HG03039 (cell line): ENCODE results near the gene BPI.
"Not testable (repeated sequence)": the region's sequence is repeated elsewhere in the genome, so short reads cannot be mapped to it uniquely, and the experiment has no call there.

Experiments used
- ATAC-seq: cut with Tn5 transposase; IDR thresholded peaks from one replicate; pipeline ENCODE4 v1.9.1; 2021; ENCODE audit warnings: mild to moderate bottlenecking, moderate library complexity; ENCODE audit not compliant: unreplicated experiment

The BPI gene

DNA sequence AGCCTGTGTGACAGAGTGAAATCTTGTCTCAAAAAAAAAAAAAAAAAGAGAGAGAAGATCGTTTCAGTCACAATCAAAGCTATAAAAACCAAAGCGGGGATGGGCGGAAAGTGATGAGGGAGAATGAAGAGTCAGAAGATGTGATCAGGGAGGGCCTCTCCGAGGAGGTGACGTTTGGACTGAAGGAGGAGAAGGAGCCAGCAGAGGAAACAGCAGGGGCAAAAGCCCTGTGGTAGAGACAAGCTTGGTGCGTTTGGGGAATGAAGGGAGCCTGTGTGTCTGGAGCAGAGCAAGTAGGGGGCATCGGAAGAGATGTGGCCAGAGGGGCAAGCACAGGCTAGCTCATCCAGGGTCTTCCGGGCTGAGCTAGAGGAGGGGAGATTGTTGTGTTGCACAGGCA lies 27.9 kb downstream of the BPI start:
- ATAC-seq = no peak

DNA sequence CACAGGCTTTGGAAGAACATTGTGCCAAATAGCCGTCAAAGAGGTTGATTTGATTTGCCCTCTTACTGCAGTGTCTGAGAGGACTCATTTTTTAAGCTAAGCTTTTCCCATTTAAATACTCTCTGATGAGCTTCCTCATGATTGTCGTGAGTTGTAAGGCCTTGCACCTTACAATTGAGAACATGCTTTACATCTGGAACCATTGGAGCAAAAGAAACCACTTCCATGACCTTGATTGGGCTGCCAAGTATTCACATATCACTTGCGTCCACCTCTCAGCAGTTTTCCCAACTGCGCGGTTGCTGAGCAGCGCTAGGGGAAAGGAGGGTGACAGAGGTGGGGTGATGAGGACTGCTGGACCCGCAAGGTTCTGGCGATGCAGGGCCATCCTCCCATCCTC lies 30.1 kb downstream of the BPI start:
- ATAC-seq = no peak

DNA sequence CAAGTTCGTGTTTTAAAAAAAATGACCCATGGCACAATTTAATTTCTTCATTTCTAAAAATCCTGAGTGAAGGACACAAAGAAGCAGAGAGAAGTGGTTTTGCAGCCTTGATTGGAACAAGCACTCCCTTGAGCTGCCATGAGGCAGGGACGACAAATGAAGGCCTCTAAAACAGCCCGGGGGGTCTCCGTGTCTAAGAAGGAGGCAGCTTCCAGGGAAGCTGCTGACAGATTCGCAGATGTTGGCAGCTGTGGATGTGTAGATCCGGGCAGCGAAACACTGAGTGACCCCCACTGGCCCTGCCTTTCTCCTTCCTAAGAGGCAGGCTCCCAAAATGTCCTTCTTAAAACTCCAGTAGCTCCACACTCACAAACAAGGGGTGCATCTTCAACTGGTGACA lies 32.8 kb downstream of the BPI start:
- no peak for ATAC-seq

DNA sequence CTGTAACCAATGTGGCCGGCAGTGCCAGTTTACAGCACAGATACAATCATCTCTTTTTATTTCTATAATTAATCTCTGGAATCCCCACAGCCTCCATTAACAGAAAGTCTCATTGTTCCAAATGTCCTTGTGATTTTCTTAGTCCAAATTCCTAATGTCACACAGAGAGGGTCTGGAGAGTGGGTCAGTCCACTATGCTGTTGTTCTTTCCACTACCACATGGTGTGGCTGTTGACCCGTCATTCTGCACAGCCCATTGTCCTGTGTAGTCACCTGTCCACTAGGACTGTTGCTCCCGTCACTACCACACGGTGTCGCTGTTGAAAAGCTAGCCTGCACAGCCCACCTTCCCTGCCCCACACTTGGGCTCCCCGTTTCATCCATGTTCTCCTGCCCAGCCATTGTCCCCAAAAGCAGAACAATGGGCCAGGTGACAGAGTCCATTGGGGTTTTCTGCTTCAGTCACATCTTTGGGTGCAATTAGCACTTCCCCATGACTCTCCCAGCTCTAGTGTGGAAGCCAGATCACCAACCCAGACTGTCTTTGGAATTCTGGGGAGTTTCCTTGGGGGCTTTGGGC lies 33.7 kb downstream of the BPI start:
- ATAC-seq = no peak

DNA sequence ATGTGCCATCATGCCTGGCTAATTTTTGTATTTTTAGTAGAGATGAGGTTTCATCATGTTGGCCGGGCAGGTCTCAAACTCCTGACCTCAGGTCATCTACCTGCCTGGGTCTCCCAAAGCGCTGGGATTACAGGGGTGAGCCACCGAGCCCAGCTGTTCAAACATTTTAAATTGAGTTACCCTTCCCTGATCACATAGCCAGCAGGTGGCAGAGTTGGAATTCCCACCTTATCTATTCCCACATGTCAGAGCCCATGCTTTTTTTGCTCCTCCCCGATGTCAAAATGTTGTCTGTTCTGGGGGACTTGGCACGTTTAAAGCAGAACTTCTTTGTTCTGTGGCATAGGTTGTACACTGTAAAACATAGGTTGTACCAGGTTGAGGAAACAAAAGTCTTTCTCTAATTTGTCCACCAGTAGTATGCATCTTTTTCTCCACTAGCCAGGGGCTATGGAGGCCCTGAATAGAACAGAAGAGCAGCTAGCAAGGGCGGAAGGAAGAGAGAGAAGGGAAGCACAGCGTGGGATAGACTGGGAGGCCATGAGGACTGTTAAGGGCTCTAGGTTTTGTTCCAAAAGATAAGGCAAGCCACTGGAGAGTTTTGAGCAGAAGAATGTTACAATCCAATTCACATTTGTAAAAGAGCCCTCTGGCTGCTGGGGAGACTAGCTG lies 35.0 kb downstream of the BPI start:
- no peak for ATAC-seq

DNA sequence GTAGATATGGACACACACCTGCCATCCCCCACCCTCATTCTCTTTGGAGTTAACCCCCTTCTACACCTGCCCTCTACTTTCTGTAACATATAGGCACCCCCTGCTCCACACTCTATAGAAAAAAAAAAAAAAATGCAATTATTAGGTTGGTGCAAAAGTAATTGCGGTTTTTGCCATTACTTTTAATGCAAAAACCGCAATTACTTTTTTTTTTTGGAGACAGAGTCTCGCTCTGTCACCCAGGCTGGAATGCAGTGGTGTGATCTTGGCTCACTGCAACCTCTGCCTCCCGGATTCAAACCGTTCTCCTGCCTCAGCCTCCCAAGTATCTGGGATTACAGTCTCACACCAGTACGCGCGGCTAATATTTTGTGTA lies 35.6 kb downstream of the BPI start:
- not testable (repeated sequence) for ATAC-seq

DNA sequence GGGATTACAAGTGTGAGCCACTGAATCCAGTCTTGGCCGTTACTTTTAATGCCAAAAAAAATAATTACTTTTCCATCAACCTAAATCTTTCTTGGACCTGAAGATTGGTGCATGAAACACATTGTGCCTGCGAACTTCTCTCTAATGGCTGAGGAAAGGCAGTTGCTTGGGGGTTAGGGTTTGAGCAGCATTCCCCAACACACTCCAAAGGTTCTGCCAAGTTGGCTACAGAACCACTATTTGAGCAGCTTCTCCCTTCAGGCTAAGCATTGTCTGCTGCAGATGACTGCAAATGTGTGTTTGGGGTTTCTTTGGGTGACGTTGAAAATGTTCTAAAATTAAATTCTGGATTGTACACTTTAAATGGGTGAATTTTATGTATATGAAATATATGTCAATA lies 36.0 kb downstream of the BPI start:
- ATAC-seq = no peak

DNA sequence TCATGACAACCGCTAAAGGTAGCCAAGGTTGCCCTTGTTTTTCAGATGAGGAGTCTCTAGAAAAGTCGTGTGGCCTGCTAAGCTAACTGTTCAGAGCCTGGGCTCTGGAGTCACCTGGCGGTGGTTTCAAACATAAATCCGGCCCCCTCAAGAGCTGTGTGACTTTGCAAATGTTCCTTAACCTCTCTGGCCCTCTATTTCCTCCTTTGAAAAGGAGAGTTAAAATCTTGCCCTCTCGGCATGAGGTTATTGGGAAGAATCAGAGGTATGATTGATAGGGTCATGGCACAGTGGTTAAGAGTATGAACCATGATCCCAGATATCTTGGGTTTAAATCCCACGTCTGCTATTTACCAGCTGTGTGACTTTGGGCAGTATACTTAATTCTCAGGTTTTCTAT lies 36.7 kb downstream of the BPI start:
- ATAC-seq = no peak

DNA sequence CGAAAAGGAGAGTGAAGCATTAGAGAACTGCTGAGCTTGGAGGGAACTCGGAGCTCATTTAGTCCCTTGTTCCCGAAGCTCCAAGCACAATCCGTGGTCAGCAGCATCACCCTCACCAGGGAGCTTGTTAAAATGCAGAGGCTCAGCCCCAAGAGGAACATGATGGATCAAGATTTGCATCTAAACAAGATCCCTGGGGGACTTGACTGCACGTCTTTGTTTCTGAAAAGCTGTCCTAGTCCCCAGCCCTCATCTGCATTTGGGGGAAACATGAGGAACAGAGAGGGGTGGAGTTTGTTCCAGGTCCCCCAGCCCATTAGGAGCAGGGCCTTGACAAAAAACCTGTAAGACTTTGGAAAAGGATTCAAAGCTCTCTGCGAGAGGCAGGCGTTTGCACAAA lies 38.3 kb downstream of the BPI start:
- ATAC-seq = no peak

DNA sequence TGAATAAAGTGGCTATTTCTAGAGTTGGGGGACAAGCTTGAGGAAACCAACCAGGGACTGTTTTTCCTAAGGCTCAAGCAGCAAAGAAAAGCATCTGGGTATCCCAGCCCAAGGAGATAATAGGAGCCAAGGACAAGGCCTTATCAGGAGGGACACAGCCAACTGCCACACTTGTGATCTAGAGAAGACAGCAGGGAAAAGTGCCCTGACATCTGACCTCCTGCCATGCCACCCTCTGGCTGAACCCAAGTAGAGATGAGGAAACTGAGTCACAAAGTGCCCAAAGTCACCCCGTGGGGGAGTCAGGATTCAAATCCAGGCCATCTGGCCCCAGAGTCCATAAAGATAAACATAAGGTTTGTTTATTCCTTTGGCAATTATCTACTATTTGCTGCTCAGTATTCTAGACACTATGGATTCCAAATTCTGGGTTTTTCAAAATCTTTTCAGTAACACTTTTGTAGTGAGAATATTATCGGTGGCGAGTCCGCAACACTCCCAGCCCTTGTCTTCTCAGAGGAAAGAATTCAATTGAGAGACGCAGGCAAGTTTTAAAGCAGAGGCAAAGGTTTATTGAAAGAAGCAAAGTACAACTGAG lies 38.9 kb downstream of the BPI start:
- ATAC-seq = no peak

DNA sequence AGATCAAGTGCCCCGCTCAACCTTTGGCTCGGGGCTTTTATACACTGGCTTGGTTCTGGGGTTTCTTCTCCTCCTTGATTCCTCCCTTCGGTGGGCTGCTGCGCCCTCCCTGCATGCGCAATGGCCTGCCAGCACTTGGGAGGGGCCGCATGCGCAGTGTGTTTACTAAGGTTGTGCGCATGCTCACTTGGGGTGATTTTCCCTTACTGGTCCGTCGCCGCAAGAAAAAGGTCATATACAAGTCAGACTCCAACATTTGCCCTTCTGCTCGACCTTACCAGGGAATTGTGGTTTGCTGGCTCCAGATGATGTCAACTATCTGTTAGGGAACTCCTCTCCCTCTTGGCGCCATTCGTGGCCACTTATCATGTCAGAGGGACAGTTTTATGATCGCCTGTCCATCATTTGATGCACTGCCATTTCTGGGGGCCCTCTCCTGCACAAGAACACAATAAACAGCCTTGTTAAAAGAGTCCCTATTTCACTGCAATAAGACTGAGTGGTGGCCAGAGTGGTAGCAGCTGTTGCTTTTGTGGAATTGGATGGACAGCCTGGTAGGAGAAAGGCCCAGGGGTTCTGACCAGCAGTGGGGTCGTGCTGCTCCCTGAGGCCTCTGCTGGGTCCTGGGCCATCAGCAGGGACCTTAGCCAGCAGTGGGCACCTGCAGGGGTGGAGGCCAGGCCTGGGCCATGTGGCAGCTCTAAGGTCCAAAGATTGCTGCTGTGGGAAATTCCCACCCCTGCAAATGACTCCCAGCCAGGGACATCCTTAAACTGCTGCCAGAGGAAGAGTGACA lies 39.6 kb downstream of the BPI start:
- ATAC-seq = no peak

DNA sequence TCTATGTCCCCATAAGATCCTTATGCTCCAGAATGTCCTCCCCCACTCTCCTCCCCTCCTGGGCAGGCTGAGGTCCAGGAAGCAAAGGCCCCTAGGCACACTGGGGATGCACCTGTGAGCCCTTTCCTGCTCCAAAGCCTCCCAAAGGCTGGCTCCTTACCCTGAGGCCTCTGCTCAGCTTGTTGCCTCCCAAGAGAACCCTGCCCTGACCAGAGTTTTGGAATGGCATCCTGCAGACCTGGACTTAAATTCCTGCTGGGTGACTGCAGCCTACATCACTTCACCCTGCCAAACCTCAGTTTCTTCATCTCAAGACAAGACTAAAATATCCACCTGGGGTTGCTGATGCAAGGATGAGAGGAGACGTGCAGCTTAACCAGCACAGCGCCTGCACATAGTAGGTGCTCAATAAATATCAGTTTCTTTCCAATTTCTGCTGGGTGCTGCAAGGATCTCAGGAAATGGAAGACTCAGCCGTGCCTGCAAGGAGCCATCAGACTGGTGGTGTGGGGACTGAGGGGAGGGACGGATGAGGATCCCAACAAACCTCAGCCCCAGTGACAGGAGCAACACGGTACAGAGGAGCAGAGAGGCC lies 40.2 kb downstream of the BPI start:
- ATAC-seq = no peak

DNA sequence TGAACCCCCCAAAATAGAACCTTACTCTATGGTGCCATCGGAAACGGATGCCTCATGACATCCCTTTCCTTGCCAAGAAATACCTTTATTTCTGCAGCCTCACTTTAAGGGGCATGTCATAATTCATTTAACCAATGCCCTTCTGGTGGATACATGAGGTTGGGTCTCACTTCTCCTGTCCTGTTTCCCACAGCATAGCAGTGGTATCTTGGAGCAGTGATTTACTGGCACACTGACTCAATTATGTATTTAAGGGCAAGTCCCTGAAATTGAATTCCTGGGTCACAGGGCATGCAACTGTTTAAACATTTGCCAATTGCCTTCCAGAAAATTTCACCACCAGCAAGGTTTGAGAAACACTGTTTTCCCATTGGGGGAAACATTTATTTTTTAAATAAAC lies 41.7 kb downstream of the BPI start:
- no peak for ATAC-seq

DNA sequence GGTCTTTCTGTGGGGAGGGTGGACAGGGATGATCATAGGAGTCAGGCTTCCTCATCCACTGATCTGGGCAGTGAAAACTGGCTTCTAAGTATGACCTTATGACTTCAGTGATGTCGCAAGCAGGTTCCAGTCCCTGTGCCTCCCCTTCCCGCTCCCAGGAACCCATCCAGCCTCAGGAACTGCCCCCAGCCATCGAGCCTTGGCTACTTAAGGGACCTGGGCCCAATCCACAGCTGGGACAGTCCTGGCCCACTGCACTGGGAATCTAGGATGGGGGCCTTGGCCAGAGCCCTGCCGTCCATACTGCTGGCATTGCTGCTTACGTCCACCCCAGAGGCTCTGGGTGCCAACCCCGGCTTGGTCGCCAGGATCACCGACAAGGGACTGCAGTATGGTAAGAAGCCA lies 42.3 kb downstream of the BPI start, which contains the start of gene LBP:
TSS of gene LBP (plus strand) at position 236 of the 405 bp plus-strand sequence. CDS start at position 271, 35 bp downstream.
- ATAC-seq = no peak

DNA sequence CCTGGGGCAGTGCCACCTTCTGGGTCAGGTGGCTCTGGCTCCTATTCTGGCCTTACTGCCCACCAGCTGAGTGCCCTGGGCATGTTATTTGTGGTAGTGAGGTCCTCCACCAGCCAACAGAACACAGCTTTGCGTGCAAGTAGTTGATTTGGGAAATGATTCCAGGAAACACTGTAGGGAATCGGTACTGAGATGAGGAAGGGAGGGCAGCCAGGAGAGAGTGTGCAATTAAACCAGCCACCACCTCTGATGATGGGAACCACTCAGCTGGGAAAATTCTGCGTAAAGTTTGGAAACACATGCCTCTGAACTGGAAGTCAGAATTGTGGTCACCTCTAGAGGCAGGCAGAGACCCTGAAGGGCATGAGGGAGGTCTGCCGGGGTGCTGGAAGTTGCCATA lies 42.8 kb downstream of the BPI start:
- ATAC-seq = no peak

DNA sequence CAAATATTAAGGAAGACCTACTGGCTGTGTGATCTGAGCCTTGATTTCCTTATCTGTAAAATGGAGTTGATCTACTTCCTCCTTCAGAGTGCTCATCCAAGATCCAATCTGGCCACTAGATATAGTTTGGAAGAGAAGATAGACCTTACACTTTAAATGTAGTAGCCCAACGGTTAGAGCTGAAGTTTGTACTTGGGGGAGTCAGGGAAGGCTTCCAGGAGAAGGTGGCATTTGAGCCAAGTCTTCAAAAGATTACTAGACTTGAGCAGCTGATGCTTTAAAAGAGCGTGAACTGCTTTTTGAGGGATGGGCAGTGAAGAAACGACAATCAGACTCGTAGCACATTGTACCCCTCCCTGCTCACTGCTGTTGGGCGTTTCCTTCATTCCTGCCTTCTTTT lies 45.9 kb downstream of the BPI start:
- no peak for ATAC-seq

DNA sequence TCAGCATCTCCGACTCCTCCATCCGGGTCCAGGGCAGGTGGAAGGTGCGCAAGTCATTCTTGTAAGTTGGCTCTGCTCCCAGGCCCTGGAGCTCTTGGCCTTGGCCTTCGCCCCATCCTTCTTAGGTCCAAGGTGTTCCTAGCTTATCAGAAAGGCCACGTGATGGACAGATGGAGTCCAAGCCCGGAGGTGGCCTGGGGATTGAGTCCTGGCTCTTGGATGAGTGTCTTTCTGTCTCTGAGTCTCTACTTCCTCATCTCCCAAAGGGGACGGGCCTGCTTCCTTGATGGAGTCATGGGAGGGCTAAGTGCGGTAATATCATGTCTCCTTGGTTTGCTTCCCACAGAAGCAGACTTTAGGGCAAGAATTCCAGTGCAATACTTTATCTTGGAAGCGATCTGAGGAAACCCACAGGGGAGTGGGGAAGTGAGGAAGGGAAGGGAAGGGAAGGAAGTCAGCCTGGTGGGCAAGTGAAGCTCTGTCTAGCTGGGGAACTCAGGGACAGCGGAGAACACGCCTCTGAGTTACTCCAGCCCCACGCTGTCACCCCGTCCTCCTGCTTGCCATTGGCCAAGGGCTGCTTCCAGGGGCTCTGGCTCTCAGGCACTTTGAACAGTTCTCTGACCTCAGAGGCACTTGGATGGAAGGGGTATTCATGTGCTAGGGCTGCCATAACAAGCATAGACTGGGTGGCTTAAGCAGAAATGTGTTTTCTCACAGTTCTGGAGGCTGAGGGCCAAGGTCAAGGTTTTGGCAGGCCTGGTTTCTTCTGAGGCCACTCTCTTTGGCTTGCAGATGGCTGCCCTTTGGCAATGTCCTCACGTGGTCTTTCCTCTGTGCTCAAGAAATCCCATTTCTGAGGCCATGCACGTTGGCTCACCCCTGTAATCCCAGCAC lies 47.2 kb downstream of the BPI start:
- no peak for ATAC-seq

DNA sequence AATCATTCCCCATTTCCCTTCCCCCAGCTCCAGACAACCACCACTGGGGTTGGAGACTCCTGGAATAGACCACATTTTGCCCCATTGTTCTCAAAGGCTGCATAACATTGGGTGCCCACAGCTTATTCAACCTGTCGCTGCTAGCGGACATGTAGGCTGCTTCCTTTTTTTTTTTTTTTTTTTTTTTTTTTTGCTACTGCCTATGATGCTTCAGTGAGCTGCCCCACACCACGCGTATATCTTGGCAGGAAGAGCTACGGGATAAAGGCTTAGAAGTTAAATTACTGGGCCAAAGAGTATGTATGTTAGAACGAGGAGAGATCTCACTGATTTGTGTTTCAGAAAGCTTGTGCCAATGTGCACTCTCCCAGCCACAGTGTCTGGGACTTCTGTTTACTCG lies 49.4 kb downstream of the BPI start:
- ATAC-seq = no peak

DNA sequence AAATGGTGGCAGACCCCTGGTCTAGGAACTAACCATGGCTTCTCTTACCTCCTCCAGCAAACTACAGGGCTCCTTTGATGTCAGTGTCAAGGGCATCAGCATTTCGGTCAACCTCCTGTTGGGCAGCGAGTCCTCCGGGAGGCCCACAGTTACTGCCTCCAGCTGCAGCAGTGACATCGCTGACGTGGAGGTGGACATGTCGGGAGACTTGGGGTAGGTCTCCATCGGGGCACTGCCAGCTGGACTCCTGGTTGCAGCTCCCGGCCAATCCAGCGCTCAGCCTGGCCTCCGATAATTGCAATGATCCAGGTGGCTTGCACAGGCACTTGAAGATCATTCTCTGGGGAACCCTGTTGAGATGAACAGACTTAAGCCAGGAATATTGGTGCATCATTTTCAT lies 50.3 kb downstream of the BPI start:
- no peak for ATAC-seq
